ENCODE results near the gene HOXC11.

HOXC11 gene

GRCh38 chr12:53958128-53958527 lies 14.8 kb upstream of the HOXC11 start:
- no peak for DNase-seq

DNA sequence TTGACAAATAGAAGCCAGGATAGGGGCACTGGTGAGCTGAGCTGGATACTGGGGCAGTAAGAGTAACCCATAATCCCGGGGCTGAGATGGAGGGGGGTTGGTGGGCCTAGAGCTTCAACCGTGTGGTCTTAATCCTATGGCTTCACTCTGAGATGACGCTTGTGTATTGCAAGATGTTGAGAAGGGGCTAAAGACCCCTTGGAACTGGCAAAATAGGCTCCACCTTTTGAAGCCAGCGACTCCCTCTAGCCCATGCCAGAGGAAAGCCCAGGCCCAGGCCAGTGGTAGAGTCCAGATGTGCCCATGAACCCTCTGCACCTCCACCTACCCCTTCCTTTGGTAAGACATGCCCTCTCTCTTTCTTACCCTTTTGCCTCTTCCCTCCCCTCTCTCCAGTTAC lies 13.6 kb upstream of the HOXC11 start:
- no peak for DNase-seq

- no peak for DNase-seq
Measured at GRCh38 chr12:53960187-53961024, 12.5 kb upstream of the HOXC11 start.

DNA sequence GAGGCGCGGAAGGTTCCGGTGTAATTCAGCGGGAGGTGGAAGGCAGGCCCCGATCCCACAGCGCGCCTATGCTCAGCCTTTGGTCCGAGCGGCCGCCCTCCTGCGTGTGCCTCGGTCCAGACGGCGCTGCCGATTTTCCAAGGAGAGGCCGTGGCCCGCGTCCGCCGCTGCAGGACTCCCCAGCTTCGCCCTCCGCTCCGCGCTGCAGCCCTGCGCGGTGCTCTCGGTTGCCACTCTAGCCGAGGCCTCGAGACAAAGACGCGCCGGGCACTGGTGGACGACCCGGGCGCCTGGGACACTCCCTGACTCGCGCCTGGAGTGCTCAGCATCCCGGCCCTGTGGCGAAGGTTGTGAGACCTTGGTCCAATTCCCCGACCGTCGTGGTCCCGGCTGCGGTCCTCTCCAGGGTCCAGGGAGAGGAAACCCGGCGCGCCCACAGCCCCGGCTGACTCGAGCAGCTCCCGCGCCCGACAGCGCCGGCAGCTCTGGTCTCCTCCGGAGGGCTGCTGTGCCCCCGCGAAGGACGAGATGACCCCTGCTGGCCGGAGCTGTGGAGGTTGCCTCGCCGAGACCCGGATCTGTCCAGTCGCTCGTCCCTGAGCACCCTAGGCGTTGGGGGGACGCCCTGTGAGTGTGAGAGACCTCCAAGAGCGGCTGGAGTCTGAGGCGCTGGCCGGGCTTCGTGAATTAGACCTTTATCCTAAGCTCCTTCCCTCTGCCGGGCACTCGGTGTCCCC lies 11.7 kb upstream of the HOXC11 start:
- no peak for DNase-seq

DNA sequence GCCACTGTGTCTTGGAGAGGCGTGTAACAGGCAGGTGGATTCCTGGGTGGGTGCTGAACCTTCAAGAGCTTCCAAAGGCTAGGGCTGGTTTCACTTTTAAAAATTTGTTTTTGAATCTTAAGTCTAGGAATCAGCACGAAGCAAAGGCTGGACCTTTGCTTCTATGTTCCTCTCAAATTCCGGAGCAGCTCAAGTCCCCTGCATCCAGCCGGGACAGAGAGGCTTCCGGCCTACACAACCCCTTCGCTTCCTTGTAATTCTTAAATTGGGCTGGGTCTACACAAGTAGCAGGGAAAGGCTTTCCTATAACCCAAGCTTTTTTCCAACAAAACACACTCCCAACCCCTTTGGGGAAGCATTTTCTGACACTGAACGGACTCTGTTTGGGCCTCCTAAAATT lies 9.9 kb upstream of the HOXC11 start:
- no peak for DNase-seq

GRCh38 chr12:53963434-53964314 lies 9.3 kb upstream of the HOXC11 start:
- DNase-seq, result no peak

DNA sequence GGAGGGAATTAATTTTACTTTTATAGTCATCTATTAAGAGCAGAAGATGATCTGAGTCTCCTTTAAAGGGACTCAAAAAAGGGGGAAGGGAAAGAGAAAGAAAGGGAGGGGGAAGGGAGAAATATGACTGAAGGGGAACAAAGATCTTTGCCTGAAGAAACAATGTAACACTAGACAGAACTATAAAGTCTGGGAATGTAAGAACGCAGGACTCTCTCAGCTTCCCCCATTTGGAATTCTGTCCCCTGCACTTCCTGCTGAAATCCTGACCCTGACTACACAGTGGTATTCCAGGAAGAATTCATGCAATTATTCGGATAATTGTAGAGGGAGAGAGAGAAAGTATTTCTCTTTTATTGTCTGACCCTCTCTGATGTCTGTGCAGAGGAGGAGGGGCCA lies 8.6 kb upstream of the HOXC11 start:
- DNase-seq, result no peak

GRCh38 chr12:53965281-53966084 lies 7.4 kb upstream of the HOXC11 start:
- no peak for DNase-seq

DNA sequence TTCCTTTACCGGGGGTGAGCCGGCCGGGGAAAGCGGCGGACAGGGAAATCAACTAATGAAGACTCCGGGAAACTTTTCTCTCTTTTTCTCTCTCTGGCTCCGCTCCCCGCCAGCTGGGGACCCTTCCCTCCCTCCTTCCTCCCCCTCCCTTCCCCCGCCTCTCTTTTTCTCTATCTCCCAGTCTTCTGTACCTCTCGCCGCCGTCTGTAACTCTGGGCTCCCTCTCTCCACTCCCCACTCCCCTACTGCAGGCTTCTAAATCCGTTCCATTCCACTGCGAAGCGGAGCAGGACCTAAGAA lies 6.9 kb upstream of the HOXC11 start:
- no peak for DNase-seq

DNA sequence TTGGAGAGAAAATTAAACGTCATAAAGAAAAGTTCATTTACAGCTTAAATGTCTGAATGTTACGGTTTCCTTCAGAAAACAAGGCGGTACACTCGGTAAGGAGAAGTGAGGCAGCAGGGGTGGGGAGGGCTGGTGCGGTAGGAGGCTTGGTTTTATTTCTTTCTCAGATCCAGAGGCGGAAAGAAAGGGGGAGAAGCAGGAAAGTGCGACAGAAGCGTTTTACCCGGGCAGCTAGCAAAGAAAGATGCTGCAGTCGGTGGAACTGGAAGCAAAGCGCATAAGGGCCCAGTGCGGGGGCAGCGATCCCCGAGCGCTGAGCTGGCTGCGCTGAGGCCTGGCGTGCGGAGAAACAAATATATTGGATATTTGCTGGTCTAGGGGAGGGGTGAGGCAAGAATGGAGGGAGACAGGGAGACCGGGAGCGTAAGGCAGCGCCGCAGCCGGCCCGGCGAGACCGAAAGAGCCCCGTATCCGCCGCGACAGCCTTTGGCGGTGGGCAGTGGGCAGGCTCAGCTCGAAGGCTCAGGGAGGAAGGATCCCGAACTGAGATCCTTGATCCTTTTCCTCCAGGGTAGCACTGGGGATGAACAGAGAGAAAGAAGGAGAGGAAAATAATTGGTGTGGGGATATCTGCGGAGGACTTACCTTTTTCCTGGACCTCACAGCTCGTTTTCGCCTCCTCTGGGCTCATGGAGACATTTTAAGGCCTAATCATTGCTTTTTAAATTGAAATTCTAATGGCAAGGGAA lies 6.4 kb upstream of the HOXC11 start:
- no peak for DNase-seq

DNA sequence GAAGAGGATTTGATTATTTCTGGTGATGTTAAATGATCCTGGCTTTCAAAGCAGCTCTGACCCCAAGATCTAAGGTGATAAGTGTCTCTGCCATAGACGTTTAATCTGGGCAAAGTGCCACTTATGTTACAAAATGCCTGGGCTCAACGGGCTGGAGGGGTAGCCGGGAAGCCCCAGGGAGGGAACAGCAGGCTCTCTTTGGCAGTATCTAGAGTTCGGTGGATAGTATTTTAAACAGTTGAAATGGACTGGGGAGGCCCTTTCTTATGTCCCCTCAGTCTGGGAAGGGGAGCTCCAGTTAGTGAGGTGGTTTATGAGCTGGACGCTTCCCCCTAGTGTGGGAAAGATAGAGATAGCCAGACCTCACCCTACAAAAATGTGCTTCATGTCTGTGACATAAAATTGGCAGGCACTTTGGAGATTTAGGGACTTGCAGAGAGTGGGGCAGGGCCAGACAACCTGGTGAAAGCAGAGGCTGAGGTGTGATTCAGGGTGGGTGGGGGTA lies 5.5 kb upstream of the HOXC11 start:
- no peak for DNase-seq

DNA sequence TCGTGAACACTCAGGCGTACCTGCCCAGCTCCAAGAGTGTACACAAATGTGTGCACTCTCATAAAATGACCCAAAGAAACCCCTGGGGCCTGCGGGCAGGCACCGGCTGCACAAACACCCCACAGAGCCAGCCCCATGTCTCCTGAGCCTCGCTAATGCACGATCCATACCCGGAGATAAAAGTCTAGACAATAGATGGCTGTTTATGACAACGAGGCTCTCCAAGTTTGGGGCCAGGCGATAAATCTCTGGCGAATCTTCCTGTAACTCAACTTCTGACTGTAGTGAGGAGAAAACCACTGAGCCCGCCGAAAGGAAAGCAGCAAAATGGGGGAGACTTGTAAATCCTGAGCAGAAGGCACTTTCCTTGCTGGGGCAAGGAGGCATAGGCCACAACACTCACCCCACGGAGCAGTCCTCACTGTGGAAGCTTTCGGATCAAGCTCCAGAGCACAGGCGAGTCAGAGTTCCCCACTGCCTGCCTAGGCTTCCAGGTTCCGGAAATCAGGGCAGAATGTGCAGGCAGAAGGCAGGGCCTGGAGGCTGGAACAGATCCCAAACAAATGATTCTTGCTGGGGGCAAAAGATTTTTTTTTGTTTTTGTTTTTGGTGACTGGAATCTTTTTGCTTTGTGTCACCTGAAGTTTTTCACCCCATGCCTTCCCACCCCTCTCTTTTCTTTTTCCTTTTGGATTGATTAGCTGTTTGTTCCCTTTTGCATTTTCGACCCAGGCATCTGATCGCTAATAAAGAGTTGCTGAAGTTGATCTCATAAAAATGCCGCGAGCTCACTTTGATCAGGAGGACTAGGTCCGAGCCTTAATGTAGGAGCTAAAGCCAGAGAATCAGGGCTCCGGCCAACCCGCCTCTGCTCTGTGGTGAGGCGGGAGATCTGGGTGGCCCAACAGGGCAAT lies 4.5 kb upstream of the HOXC11 start:
- no peak for DNase-seq

DNA sequence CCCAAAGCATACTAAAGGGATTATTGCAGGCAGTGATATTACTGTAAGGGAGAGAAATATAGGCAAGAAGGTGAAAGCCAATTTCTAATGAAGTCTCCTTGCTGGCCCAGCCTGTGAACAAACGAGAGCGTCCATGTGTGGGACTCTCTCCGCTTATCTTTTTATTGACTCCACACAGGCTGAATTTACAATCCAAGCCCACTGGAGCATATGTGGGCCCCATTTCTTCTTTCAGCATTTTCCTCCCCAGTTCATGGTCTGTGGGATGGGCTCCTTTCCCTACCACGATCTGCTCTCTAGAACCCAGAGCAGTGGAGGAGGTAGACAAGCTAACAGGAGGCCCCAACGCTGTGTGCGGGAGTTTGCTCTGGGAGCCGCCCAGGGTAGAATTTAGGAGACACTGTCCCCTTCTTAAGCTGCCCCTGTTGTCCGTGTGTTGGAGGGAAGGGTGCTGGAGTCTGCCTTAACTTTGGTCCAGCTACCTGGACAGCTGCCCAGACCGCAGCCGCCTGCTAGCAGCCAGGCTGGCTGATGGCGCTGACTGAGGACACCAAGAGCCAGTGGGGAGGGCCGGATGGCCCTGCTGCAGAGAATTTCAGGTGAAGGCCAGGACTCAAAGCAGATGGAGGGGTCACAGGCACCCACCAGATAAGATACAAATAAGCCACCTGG lies 3.2 kb upstream of the HOXC11 start:
- no peak for DNase-seq

DNA sequence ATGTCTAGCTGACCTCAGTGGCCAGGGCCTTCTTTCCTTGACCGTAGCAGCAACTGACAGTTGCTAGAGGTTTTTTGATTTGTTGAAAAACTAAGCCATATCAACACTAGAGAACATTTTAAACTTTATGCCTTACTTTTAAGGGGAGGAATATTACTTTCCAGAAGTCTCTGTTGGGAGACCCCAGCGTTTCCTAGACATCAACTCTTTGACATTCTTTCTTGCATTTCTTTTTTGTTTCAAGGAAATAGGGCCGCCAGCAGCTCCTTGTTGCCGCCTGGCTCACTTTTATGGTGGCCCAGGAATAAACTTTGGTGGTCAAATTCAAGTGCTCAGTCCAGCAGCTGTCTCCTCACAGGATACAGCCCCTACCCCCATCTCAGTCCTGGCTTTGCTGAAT lies 2.5 kb upstream of the HOXC11 start:
- DNase-seq, result no peak

DNA sequence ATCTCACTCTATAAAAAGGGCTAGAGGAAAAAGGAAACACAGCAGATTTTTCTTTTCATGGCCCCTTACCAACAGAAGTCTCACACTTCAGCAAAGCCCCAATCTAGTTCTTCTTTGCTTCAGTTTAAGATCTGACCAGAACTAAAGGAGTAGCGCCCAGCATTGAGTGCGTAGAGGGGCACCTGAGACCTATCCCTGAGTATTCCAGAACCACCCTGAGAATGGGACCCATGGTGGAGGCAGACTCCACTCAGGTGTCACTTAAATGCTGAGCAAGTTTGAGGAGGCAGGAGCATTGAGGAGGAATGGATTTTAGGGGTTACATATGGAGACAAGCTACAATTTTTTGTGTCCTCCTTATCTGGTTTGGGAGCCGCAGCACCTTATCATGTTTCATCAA lies 1.8 kb upstream of the HOXC11 start:
- no peak for DNase-seq

GRCh38 chr12:53971686-53972085 lies 1.2 kb upstream of the HOXC11 start:
- no peak for DNase-seq

GRCh38 chr12:53972152-53972702 lies 699 bp upstream of the HOXC11 start:
- no peak for DNase-seq

DNA sequence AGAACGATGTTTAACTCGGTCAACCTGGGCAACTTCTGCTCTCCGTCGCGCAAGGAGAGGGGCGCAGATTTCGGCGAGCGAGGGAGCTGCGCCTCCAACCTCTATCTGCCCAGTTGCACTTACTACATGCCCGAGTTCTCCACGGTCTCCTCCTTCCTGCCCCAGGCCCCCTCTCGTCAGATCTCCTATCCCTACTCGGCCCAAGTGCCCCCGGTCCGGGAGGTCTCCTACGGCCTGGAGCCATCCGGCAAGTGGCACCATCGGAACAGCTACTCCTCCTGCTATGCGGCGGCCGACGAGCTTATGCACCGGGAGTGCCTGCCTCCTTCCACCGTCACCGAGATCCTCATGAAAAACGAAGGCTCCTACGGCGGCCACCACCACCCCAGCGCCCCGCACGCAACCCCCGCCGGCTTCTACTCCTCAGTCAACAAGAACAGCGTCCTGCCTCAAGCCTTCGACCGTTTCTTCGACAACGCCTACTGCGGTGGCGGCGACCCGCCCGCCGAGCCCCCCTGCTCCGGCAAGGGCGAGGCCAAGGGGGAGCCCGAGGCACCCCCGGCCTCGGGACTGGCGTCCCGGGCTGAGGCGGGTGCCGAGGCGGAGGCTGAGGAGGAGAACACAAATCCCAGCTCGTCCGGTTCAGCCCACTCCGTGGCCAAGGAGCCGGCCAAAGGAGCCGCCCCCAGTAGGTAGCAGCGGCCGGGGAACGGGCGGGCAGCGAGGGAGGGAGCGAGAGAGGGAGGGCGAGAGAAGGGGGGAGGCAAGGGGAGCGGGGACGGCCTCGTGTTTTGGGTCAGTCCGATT lies 513 bp downstream of the HOXC11 start:
- no peak for DNase-seq
